ENCODE data around the gene HDAC9. TPM values are rescaled to one million over a fixed set of nuclear protein-coding genes. Genes with fewer than 3 reads are reported as not detected.

Gene HDAC9
- total and polyA plus RNA-seq, 2 of the 13 experiments (the other 11 are each of a cell fraction or from before 2014, with no cell fraction given): 0.05 to 0.07 TPM

DNA sequence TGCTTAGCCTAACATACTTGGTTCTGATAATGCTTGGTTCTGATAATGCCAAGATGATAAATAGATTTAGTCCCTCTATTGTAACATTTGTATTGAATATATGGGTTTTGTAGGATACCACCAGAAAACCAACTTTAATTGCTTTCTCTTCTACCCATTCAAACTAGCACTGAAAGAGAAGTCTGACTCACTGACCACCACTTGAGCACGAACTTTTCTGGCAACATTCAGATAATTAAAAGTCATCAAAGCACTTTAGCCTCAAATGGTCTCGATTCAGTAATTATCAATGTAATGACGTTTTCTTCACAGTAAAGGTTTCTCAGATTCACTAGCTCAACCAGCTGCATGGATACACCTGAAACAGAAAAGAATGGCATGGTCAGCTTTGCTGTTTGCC is 63.0 kb downstream of the HDAC9 start:
- Histone ChIP-seq H3K79me2 (ENCODE audit: insufficient read depth, low read length) (no peaks in the 10 kb centered on the region), H3K9ac (ENCODE audit: insufficient read depth, low read depth, low read length) (no peak overlapping the region), H3K27me3 (ENCODE audit: control insufficient read depth in 1 of 2, insufficient read depth in 2 of 2, low read length in 2 of 2) (no peaks in the 10 kb centered on the region), H2AFZ (ENCODE audit: low read length) (no peak overlapping the region), H3K27ac (ENCODE audit: extremely low read length, insufficient read depth, low read length) (no peak overlapping the region), H3K36me3 (replicated peaks in 1 of 2; ENCODE audit: control insufficient read depth in 1 of 2, insufficient read depth in 2 of 2, low read length in 2 of 2) (no peaks in the 10 kb centered on the region), H3K4me2 (ENCODE audit: low read depth, low read length) (no peak overlapping the region), H3K9me3 (ENCODE audit: low read length) (no peaks in the 10 kb centered on the region), H4K20me1 (ENCODE audit: insufficient read depth, low read length) (no peaks in the 10 kb centered on the region), H3K4me1 (ENCODE audit: insufficient read depth, low read length) (no peaks in the 10 kb centered on the region), H3K4me3 (replicated peaks in 1 of 3; ENCODE audit: insufficient read depth in 1 of 3, low read depth in 2 of 3, low read length in 3 of 3) (no peak overlapping the region)
- ATAC-seq (no peak), FAIRE-seq (no peak), DNase-seq (ENCODE audit: low spot score) (no peak)
- 2% methylated on average over 3 of the region's 3 CpGs for WGBS (ENCODE audit: low lambda C conversion rate)
- ChIA-PET POLR2A (no interaction called here), CTCF (ENCODE audit: low intra/inter-chr PET ratio, low total read pairs) (no interaction called here)
- TF ChIP-seq ZNF253 (CRISPR knock-in tag; IDR thresholded peaks at IDR 0.05; ENCODE audit: borderline replicate concordance) (no peak), SIX1 (CRISPR knock-in tag; IDR thresholded peaks at IDR 0.05; ENCODE audit: borderline replicate concordance) (no peak), ZNF543 (CRISPR knock-in tag; IDR thresholded peaks at IDR 0.05) (no peak), ELF3 (CRISPR knock-in tag; IDR thresholded peaks at IDR 0.05) (no peak), TAF15 (IDR thresholded peaks at IDR 0.05; ENCODE audit: low read depth, low read length, poor library complexity, severe bottlenecking) (no peak)
- TF ChIP-seq, protein P1, sequence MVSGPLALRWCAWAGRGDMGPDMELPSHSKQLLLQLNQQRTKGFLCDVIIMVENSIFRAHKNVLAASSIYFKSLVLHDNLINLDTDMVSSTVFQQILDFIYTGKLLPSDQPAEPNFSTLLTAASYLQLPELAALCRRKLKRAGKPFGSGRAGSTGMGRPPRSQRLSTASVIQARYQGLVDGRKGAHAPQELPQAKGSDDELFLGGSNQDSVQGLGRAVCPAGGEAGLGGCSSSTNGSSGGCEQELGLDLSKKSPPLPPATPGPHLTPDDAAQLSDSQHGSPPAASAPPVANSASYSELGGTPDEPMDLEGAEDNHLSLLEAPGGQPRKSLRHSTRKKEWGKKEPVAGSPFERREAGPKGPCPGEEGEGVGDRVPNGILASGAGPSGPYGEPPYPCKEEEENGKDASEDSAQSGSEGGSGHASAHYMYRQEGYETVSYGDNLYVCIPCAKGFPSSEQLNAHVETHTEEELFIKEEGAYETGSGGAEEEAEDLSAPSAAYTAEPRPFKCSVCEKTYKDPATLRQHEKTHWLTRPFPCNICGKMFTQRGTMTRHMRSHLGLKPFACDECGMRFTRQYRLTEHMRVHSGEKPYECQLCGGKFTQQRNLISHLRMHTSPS (CRISPR knock-in tag; IDR thresholded peaks at IDR 0.05; ENCODE audit: low read depth): no peak
- TF ChIP-seq, protein P2, sequence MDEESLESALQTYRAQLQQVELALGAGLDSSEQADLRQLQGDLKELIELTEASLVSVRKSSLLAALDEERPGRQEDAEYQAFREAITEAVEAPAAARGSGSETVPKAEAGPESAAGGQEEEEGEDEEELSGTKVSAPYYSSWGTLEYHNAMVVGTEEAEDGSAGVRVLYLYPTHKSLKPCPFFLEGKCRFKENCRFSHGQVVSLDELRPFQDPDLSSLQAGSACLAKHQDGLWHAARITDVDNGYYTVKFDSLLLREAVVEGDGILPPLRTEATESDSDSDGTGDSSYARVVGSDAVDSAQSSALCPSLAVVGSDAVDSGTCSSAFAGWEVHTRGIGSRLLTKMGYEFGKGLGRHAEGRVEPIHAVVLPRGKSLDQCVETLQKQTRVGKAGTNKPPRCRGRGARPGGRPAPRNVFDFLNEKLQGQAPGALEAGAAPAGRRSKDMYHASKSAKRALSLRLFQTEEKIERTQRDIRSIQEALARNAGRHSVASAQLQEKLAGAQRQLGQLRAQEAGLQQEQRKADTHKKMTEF (CRISPR knock-in tag; IDR thresholded peaks at IDR 0.05): no peak
- TF ChIP-seq, protein P3, sequence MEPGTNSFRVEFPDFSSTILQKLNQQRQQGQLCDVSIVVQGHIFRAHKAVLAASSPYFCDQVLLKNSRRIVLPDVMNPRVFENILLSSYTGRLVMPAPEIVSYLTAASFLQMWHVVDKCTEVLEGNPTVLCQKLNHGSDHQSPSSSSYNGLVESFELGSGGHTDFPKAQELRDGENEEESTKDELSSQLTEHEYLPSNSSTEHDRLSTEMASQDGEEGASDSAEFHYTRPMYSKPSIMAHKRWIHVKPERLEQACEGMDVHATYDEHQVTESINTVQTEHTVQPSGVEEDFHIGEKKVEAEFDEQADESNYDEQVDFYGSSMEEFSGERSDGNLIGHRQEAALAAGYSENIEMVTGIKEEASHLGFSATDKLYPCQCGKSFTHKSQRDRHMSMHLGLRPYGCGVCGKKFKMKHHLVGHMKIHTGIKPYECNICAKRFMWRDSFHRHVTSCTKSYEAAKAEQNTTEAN (CRISPR knock-in tag; conservative IDR thresholded peaks at IDR 0.05): no peak
- TF ChIP-seq, protein P4, sequence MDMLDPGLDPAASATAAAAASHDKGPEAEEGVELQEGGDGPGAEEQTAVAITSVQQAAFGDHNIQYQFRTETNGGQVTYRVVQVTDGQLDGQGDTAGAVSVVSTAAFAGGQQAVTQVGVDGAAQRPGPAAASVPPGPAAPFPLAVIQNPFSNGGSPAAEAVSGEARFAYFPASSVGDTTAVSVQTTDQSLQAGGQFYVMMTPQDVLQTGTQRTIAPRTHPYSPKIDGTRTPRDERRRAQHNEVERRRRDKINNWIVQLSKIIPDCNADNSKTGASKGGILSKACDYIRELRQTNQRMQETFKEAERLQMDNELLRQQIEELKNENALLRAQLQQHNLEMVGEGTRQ (IDR thresholded peaks at IDR 0.05; ENCODE audit: low read depth, low read length): no peak
- TF ChIP-seq, protein P4 (CRISPR knock-in tag; IDR thresholded peaks at IDR 0.05; ENCODE audit: borderline replicate concordance): no peak
- intact Hi-C loops (cut with micrococcal nuclease; ENCODE audit: unreplicated experiment) (no loop called here), in situ Hi-C loops (cut with HindIII; ENCODE audit: extremely low pct_ligation_motif_present, low pct_unique_long_range_greater_than_20kb) (no loop called here)
- no TSS peak for BruUV-seq (replicated peaks)
